Stimulated activated CD4-positive, alpha-beta T cell treated with anti-CD3 and anti-CD28 coated beads, Interleukin-4, amount 100 ng/mL, for 4 hours (primary cell): Measurements from ENCODE around the gene NEK6.

Experiments
- DNase-seq, 2 experiments: peaks; one replicate each; pipeline ENCODE4 v3.0.0-alpha.2; 2020

NEK6 gene

DNA sequence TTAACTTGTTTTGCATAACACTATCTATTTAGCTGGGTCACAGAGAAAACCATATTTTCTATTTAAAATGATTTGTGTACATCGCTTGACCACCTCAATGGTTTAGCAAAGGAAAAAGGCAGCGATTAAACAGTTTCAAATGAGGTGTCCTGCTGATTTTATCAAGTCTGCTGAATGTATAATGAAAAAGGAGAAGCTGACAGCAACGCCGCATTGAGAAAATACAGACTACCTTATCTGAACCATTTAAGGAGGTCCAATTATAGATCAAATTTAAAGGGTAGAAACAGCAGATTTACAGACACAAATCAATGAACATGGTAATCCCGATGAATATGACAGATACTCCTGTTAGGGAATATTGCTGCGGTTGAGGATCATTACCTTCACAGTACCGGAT is 127.9 kb downstream of the NEK6 start:
- DNase-seq = no peak

DNA sequence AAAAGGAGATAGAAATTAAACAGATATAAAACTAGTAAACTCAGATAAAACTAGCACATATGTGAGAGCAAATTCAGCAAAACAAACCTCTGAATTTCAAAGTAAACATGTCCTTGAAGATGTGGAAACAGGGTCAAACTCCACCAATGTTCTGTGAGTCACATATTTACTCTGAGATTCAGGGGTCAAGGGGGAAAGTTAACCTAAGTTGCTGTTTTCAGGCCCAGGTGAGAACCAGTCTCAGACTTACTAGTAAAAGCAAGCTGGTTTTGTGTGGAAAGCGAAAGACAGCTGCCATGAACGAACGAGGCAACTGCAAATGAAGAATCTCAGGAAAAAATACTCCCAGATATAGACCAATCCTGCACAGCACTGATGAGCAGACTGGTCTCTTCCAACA is 128.5 kb downstream of the NEK6 start:
- DNase-seq = no peak

DNA sequence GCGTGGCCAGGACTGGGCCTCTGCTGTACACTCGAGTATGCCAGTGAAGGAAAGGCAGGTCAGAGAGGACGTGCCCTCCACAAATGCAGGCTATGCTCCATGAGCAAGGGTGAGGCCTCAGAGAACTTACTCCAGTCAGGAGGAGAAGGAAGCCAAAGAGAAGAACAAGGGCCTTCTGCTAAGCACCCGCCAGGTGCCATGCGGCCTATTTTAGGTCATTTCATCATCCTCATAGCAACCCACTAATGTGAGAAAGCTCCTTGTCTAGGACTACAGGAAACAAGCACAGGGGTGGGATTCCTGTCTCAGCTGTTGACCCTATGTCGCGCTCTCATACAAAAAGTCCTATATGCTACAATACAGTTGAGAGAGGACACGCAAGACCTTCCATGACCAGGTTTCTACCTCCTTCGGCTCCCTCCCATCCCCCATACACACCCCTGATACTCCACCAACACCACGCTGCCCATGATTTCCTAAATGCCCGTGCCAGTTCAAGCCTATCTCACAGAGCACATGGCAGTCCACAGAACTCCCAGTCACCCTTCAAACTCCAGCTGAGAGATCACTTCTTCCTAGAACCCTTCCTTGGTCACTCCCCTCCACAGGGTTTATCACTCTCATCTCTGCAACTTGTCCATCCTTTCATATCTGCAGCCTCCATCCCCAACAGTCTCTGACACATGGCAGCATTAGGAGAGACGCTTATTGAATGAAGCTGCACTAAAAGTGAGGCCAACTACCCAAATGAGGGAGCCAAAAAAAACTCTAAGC is 130.7 kb downstream of the NEK6 start:
- DNase-seq = no peak

DNA sequence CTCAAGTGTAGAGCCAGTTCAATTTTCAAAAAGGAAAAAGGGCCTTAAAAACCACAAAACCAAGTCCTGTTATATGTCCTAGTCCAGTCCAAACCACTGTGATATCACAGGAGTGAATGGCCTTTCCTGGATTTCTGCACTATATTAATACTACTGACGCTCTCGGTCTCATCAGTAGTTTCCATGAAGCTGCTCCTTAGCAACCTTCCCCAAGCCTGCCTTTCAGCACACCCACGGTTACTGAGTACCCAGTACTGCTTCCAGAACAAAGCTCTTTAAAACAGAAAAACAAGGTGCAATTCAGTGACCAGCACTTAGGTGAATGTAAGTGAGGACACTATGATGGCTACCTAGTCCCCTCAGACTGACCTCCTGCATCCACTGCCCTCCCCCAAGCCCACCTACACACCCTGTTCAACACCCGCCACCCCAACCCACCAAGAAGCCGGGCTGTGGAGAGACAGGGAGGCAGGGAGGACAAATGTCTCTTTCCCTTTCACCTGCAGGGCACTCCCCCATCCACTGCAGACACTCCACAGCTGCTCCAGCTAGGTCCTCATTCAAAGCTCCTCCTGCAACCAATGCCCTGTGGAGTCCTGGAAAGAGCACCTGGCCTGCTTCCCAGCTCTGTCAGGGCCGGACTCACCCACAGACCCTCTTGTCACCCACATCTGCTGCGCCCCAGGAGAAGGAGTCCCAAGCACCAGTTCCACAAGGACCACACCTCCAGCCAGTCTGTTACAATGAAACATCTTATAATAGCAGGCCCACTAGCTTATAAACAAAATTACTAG is 131.6 kb downstream of the NEK6 start:
- no peak for DNase-seq

DNA sequence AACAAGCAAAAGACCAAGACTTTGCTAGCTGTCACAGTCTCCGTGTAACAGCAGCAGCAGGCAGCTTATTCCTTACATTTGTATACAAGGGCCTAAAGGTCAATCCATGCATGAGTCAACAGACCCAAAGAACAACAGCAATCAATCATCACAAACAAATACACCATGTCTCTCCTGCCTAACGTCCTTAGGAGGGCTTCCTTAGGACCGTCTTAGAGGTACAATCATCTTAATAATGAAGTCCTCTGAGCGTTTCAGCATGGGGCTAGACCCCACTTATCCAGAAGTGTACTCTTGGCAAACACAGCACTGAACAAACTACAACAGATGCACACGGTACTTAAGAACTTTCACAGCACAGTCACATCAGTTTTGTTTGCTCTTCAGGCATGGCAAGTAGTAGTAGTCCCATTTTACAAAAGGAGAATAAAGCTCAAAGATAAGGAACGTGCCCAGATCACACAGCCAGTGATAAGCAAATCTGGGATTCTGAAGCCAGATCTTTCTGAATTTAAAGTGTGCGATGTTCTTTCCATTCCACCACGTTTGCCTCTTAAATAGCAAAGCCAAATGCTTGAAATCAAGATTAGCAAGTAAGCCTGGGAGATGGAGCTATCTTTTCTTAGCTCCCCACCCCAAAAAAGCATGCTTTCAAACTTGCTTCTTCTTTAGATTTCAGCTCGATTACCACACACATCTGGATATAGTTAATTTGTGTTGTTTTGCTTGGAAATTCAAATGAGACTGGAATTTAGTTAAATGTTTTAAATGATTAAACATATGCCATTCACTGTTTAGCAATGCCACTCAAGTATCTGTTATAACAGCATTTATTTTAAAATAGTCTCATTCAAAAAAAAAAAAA is 133.3 kb downstream of the NEK6 start:
- DNase-seq = no peak

DNA sequence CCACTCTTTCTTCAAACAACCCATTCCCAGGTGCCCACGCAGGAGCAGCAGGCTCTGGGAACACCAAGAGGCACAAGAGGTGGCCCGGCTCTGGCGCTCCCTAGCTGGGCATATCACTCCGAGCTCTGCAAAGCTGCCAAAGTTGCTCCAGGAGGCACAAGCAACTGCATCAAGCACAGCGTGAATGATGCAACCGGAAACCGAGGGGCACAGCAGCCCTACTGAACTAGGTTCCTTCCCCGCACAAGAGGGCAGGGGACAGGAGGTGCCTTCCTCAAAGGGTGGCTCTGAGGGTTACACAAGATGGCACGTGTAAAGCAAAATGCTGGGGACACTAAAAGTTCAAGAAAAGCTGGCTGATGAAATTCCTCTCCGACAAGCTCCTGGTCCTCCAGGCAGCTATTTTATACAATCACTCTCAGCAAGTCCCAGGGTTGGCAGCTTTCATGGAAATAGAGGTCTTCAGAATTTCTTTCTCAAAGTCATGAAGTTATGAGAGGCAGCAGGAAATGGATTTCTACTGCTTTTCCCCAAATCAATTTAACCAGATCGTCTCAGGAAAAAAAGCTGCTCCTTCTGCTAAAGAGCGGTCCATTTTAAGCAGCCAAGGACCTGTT is 134.6 kb downstream of the NEK6 start:
- DNase-seq = no peak

DNA sequence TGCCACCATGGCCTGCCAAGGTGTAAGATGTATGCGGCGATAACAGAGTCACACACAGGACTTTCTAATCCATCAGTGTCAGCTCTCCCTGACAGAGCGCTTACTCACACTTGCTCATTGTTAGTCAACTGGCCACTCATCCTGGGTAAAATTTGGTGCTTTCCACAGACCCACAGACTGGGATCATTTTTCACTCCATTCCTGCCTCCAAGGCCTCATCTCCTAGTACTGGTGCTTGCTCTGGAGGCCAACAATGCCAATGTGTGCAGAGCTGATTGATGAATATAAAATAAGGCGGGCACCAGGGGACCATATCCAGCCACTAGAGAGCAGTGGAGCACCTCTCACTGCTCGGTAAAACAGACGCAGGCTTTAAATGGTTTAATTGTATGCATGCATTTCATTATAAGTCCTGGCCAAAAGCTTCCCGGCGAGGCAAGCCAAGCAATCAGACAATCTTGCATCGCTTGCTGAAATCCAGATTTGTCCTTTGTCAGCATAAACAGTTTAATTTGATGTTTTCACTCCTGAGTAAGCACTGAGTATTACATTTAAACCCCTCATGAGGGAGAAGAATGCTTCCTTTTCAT is 135.2 kb downstream of the NEK6 start:
- no peak for DNase-seq

DNA sequence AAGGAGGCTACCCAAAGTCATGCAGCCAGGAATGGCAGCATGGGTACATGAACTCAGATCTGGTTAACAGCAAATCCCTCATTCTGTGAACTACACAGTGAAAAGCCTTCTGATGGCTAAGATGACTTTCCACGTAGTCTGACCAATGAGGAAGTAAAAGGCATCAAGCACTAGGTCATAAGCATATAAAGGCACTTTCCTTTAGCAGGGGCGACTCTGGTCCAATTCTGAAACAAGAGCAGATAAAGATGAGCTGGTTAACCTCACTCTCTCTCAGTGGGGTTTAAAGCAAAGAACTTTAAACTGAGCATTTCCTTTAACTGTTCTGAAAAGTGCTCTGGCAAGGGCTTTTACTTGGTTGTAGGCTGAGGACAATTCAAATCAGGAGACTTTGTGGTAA is 136.4 kb downstream of the NEK6 start:
- no peak for DNase-seq

DNA sequence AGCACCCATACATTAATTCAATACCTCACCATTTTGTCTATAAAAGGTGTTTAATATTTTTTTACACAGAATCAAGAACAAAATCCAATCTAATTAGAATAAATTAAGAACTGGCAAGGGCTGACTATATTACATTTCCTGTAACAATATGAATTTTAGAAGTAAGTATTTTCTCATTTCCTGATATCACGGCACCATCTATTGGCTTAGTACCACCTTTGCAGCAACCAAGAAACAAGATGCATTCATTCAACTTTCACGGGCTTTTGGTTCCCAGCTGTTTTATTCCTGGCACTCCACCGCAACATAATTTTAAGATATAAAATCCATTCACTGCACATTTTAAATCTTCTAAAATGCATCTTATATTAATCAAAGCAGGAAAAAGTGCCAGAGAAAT is 136.8 kb downstream of the NEK6 start:
- no peak for DNase-seq

DNA sequence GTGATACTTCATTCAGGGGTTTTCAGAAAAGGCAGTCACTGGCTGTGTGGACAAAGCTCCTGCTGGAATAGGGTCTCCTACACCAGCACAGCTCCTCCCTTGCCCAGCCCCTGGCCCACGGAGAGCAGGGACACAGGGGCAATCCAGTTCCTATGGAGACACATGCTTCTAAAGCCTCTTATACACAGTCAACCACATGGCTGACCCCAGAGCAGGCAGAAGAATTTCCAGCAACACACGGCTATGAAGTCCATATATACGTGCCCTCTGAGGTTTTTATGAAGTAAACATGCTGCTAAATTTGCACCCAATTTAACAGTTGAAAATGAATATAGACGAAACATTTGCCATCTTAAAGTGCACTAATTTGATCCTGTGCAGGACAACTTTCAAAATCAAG is 138.1 kb downstream of the NEK6 start:
- DNase-seq = no peak

DNA sequence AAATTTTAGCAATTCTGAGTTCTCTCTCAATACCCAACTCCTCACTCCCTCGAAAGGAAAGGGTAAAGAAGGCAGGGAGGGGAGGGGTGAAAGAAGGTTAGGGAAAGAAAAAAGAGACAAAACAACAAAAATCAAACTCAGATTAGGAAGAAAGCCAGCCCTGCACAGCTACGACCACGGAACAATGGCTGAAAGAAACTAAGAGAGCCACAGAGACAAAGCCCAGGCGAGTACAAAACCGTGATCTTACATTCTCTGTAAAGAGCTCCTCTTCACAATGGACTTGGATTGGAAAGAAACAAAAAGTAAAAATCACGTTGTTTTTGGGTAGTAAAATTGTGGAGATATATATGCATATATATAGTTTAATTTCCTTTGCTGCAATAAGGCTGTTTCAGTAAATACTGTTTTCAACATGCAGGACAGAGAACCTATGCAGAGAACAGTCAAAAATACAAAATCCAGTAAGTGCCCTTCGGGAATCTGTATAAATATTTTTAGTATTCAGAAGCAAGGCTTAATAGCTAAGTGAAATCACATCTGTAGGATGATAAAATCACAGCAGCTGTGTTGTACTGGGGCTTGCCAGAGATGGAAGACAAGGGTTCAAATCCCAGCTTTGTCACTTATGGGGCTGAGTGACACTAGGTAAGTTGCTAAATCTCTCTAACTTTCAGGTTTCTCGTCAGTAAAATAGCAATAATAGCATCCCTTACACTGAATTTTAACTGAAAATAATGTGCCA is 140.6 kb downstream of the NEK6 start:
- DNase-seq = no peak

DNA sequence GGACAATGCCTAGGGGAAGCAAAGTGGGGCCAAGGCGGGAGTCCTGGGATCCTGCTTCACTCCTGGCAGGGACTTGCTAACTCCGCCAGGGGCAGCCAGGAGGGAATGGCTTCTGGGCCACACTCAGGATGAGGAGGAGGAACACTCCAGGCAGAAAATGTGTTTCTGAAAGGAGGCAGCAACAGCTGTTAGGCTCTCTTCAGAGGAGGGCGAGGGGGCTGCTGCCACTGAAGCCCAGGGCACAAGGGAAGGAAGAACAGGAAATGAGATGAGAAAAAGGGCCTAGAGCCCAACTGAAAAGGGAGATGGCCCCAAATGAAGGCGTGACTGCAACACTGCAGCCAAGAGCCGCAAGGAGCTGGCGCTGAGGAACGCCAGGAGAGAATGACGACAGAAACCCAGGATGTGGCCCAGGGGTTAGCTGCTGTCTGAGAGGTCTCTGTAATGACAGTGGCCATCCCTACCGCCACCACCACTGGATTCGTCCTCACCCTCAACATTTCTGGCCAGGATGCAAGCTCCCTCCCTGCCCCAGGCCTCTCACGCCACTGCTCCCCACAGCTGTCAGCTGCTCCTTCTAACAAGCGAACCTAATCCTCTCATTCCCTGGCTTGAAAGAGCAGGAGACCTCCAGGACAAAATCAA is 141.7 kb downstream of the NEK6 start:
- DNase-seq = no peak

DNA sequence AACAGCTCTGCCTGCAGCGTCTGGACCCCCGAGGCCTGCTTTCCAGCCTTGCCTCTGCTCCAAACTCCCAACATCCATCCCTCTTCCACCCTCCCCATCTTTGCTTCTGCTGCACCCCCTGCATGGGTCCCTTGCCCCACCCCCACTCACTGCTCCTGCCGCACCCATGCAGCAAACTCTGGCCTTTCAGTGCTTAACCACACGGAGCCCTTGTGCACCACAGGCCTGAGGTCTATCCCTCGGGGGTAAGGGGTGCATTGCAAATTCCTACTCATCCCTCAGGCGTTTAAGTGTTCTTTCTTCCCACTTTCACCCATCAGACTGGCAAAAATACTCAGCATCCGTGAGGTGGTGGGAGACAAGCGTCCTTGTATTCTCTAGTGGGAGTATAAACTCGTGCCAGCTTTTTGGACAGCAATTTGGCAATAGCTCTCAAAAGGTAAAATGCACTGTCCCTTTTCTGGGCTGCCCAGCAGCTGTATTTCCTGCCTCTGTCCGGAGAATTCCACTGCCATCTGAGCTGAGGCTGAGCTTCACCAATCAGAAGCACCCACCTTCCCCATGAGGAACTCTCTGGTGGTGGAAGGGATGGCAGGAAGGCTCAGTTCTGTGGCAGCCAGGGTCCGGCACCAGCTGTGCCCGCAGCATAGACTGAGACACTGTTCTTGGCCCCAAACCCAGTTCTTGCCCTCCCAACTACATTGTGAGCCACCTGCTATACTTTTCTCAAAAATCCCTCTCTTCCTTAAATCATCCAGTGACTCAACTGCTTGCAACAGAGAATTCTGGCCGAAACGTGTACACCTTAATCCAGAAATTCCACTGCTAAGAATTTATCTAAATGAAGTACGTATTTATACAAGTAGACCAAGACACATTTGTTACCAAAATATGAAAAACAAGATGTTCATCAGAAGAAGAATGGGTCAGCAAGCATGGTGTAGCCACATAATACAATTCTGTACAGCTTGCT is 142.5 kb downstream of the NEK6 start:
- no peak for DNase-seq
